RWPE2 (cell line): Measurements from ENCODE around the gene DNAH2.
A peak's percentile ranks its signal among the peaks of the same experiment; 100 is the strongest.
"Not testable (repeated sequence)": the region's sequence is repeated elsewhere in the genome, so short reads cannot be mapped to it uniquely, and the experiment has no call there.

ENCODE experiments used
- ATAC-seq: fragments of 200-7000 bp; cut with Tn5 transposase; 3 replicates; pipeline ENCODE4 v1.9.1; 2021; ENCODE audit warnings: low read depth
- DNase-seq: peaks from one replicate; pipeline ENCODE4 v3.0.0-alpha.2; 2020; ENCODE audit warnings: low spot score
- H3K27ac ChIP-seq: fragments of 450-650 bp; 2 replicates; pipeline ENCODE4 v1.5.1; 2017; ENCODE audit warnings: mild to moderate bottlenecking; ENCODE audit not compliant: poor library complexity, severe bottlenecking
- H3K27me3 ChIP-seq: fragments of 250-450 bp; sonication (Bioruptor Pico); 2 replicates; pipeline ENCODE4 v1.5.1; 2021; ENCODE audit warnings: mild to moderate bottlenecking, moderate library complexity; ENCODE audit not compliant: insufficient read depth, poor library complexity, severe bottlenecking
- H3K36me3 ChIP-seq: fragments of 250-450 bp; sonication (Bioruptor Pico); 2 replicates; pipeline ENCODE4 v1.5.1; 2020; ENCODE audit warnings: low read depth, mild to moderate bottlenecking, moderate library complexity
- H3K4me1 ChIP-seq: fragments of 250-450 bp; sonication (Bioruptor Pico); 2 replicates; pipeline ENCODE4 v1.5.1; 2021; ENCODE audit warnings: mild to moderate bottlenecking, moderate library complexity; ENCODE audit not compliant: insufficient read depth, poor library complexity, severe bottlenecking
- H3K4me3 ChIP-seq: fragments of 250-450 bp; sonication (Bioruptor Pico); 2 replicates; pipeline ENCODE4 v1.5.1; 2021; ENCODE audit warnings: mild to moderate bottlenecking, moderate library complexity; ENCODE audit not compliant: severe bottlenecking
- H3K9me3 ChIP-seq: fragments of 250-450 bp; sonication (Bioruptor Pico); 2 replicates; pipeline ENCODE4 v1.5.1; 2021; ENCODE audit warnings: mild to moderate bottlenecking, moderate library complexity; ENCODE audit not compliant: severe bottlenecking
- CTCF ChIP-seq: fragments of 450-650 bp; IDR thresholded peaks from one replicate; pipeline ENCODE4 v1.5.1; 2017; ENCODE audit warnings: mild to moderate bottlenecking, moderate library complexity; ENCODE audit not compliant: poor library complexity, severe bottlenecking

The DNAH2 gene

GRCh38 chr17:7862692-7863437 lies 145.3 kb downstream of the DNAH2 start:
- DNase-seq = no peak
- Histone ChIP-seq H3K27ac (no peak overlapping the region), H3K4me1 (peaks cover 6% of the 10 kb centered on the region), H3K4me3 (no peak overlapping the region), H3K36me3 (peaks cover 41% of the 10 kb centered on the region), H3K9me3 (no peaks in the 10 kb centered on the region), H3K27me3 (no peaks in the 10 kb centered on the region)
- TF ChIP-seq CTCF = peak; percentile 83
- ATAC-seq = no peak

- H3K9me3 ChIP-seq, DNase-seq, H3K4me3 ChIP-seq, ATAC-seq, H3K27me3 ChIP-seq, H3K27ac ChIP-seq: not testable (repeated sequence)
- peaks cover 14% of the 10 kb centered on the region for H3K4me1 ChIP-seq
- peaks cover 37% of the 10 kb centered on the region for H3K36me3 ChIP-seq
These were observed 146.8 kb downstream of the DNAH2 start for GRCh38 chr17:7864384-7864783.

GRCh38 chr17:7864995-7865650 lies 147.6 kb downstream of the DNAH2 start:
- TF ChIP-seq CTCF = no peak
- H3K4me3 ChIP-seq = no peak overlapping the region
- H3K9me3 ChIP-seq = no peaks in the 10 kb centered on the region
- H3K27ac ChIP-seq = no peak overlapping the region
- no peaks in the 10 kb centered on the region for H3K27me3 ChIP-seq
- H3K36me3 ChIP-seq = peaks cover 32% of the 10 kb centered on the region
- H3K4me1 ChIP-seq = peaks cover 14% of the 10 kb centered on the region
- DNase-seq (no peak), ATAC-seq (no peak)

GRCh38 chr17:7867881-7868329 lies 150.4 kb downstream of the DNAH2 start:
- no peak for DNase-seq
- Histone ChIP-seq H3K4me3 (no peak overlapping the region), H3K4me1 (peaks cover 14% of the 10 kb centered on the region), H3K27ac (peak overlapping the region; percentile 39), H3K27me3 (no peaks in the 10 kb centered on the region), H3K9me3 (no peaks in the 10 kb centered on the region), H3K36me3 (peaks cover 34% of the 10 kb centered on the region)
- no peak for TF ChIP-seq CTCF
- ATAC-seq = peak; percentile 93

GRCh38 chr17:7873051-7873450 lies 155.5 kb downstream of the DNAH2 start:
- DNase-seq (no peak), ATAC-seq (no peak)
- Histone ChIP-seq H3K36me3 (peaks cover 53% of the 10 kb centered on the region), H3K27ac (no peak overlapping the region), H3K27me3 (no peaks in the 10 kb centered on the region), H3K4me3 (no peak overlapping the region), H3K4me1 (peaks cover 6% of the 10 kb centered on the region), H3K9me3 (no peaks in the 10 kb centered on the region)
- no peak for TF ChIP-seq CTCF
